Heart left ventricle (tissue), 13 donors: ENCODE measurements around the gene SLC25A10.

ENCODE experiments used
- CTCF ChIP-seq, 12 donors: fragments of 200-600 bp; sonication (generic) in 4 of 12; IDR thresholded peaks; one replicate each; pipeline versions ENCODE4 v1.5.0 to v1.8.0; 2018 to 2022; ENCODE audit warnings: antibody characterized with exemption in 12 of 12, mild to moderate bottlenecking in 5 of 12
- POLR2A ChIP-seq, 2 donors: fragments of 450-650 bp; IDR thresholded peaks; one replicate each; pipeline ENCODE4 v1.6.1; 2017; ENCODE audit warnings: antibody characterized with exemption in 2 of 2, mild to moderate bottlenecking in 2 of 2, moderate library complexity in 2 of 2
- donor health status: ischemic (EF 13 %, LVEDD 7.1; RV severe dilation, severe dysfunction).
- donor health status: DM: no; HTN: yes; CAD: no.
- donor health status: DM: no; HTN: no; CAD: no.
- donor health status: ischemic (EF 25% LVEDD 6.9; RV normal size, moderate dysfunction).
- donor health status: ischemic (EF 25% LVEDD 5.7; RV mildly dilated, moderate dysfunction).
- donor health status: ischemic (EF 35%, LVEDD 5.7; RV mildly dilated, moderate dysfunction).
- donor health status: nonischemic (EF 11% LVEDD 7.7; RV severe dilation, severe dysfunction).
- donor health status: DM: yes; HTN: yes; CAD: no.
- donor health status: PGD.
- donor health status: ischemic (EF 29% LVEDD 5.4; RV normal size, mild dysfunction).
- donor health status: nonischemic (EF 23%, LVEDD 6.1; RV moderate dilation, normal function).

GRCh38 chr17:81680150-81680549 lies 31.9 kb upstream of the SLC25A10 start:
- TF ChIP-seq CTCF (IDR thresholded peaks at IDR 0.05) (no peak), POLR2A (IDR thresholded peaks at IDR 0.05) (no peak)
